ENCODE measurements around the gene SH2D4B. TPM values are rescaled to one million over a fixed set of nuclear protein-coding genes. Genes with fewer than 3 reads are reported as not detected.
A peak's percentile ranks its signal among the peaks of the same experiment; 100 is the strongest.

The SH2D4B gene
- total RNA-seq, 1 experiment from 2014 or later, result 0.22 TPM

DNA sequence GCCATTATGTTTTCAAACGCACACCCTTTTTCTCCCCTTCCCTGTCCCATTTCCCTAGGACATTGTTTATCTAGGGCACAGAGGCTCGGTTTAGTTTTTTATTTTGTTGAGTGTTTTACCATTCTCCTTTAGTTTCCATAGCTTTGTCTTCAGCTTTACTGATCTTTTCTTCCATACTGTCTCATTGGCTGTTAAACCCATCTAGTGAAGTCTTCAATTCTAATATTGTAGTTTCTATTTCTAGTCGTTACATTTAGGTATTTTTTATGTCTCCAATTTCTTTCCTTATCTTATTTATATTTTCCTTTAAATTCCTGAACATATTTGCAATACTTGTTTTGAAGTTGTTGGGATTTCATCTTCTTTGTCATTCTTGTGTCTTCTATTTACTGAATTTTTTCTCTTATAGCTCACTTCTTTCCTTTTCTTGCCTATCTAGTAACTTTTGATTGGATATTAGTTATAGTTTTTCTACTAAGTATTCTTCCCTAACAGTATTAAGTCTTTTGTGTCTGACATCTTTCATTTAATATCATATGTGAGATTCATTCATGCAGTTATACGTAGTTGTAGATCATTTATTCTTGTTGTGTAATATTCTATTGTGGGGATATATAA, 41.0 kb upstream of the SH2D4B start:
- H3K4me3 ChIP-seq (replicated peaks in 1 of 2; ENCODE audit: low read depth in 1 of 2, low read length in 2 of 2), result no peak overlapping the region
- ChIA-PET RAD21 (ENCODE audit: low non-redundant PET in 1 of 2, low total read pairs in 2 of 2, uncharacterized antibody in 2 of 2, unreplicated experiment in 2 of 2) (no interaction called here), POLR2A (interaction anchor here (1.1 kb wide), 1 partner anchor 9 kb away, joined by 3 read pairs; no protein-coding TSS in a partner anchor), CTCF (interaction anchor here (2.7 to 3.8 kb wide), 3 partner anchors 9 to 52 kb away, joined by 6 to 17 read pairs (median 16); no protein-coding TSS in a partner anchor)
- no peak overlapping the region for H2AFZ ChIP-seq (ENCODE audit: low read depth, low read length, poor library complexity, severe bottlenecking)
- DNase-seq (ENCODE audit: low read depth, low spot score), result no peak
- H3K4me1 ChIP-seq (ENCODE audit: control insufficient read depth in 1 of 2, insufficient read depth in 2 of 2, low read length in 2 of 2), result peaks cover 80 to 84% of the 10 kb centered on the region in 2 experiments
- H3K79me2 ChIP-seq (ENCODE audit: insufficient read depth, low read length), result peaks cover 93% of the 10 kb centered on the region
- H3K9me2 ChIP-seq (ENCODE audit: insufficient read depth), result no peaks in the 10 kb centered on the region
- no peaks in the 10 kb centered on the region for H4K20me1 ChIP-seq (ENCODE audit: insufficient read depth)
- intact Hi-C loops (cut with micrococcal nuclease), result no loop called here
- H3K4me2 ChIP-seq (ENCODE audit: low read length), result peak overlapping the region; percentile 73
- H3K27ac ChIP-seq (ENCODE audit: low read depth, low read length), result peak overlapping the region; percentile 95
- H3K36me3 ChIP-seq (ENCODE audit: control insufficient read depth in 1 of 2, insufficient read depth in 2 of 2, low read length in 2 of 2), result peaks cover 0 to 3% of the 10 kb centered on the region in 2 experiments; a peak in 1 of 4 replicates
- TF ChIP-seq CBX3 (IDR thresholded peaks at IDR 0.05; ENCODE audit: low read depth), result peak; percentile 80; the same call in 1 of the 2 replicates
- TF ChIP-seq, protein P1, sequence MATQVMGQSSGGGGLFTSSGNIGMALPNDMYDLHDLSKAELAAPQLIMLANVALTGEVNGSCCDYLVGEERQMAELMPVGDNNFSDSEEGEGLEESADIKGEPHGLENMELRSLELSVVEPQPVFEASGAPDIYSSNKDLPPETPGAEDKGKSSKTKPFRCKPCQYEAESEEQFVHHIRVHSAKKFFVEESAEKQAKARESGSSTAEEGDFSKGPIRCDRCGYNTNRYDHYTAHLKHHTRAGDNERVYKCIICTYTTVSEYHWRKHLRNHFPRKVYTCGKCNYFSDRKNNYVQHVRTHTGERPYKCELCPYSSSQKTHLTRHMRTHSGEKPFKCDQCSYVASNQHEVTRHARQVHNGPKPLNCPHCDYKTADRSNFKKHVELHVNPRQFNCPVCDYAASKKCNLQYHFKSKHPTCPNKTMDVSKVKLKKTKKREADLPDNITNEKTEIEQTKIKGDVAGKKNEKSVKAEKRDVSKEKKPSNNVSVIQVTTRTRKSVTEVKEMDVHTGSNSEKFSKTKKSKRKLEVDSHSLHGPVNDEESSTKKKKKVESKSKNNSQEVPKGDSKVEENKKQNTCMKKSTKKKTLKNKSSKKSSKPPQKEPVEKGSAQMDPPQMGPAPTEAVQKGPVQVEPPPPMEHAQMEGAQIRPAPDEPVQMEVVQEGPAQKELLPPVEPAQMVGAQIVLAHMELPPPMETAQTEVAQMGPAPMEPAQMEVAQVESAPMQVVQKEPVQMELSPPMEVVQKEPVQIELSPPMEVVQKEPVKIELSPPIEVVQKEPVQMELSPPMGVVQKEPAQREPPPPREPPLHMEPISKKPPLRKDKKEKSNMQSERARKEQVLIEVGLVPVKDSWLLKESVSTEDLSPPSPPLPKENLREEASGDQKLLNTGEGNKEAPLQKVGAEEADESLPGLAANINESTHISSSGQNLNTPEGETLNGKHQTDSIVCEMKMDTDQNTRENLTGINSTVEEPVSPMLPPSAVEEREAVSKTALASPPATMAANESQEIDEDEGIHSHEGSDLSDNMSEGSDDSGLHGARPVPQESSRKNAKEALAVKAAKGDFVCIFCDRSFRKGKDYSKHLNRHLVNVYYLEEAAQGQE (IDR thresholded peaks at IDR 0.05; ENCODE audit: low read depth), result no peak
- no TSS peak for BruUV-seq (replicated peaks)
- no peak for ATAC-seq
- no peaks in the 10 kb centered on the region for H3K27me3 ChIP-seq (ENCODE audit: insufficient read depth, low read length)
- no peaks in the 10 kb centered on the region for H3K9me3 ChIP-seq (ENCODE audit: control insufficient read depth in 1 of 2, insufficient read depth in 1 of 2, low read depth in 1 of 2, low read length in 2 of 2)
- no peak overlapping the region for H3K9ac ChIP-seq (ENCODE audit: low read length)
